HepG2 (cell line): ENCODE measurements around the gene ELOVL5. TPM values are rescaled to one million over a fixed set of nuclear protein-coding genes. Genes with fewer than 3 reads are reported as not detected.

Source experiments
- BCL3 ChIP-seq: sonication (generic); formaldehyde crosslinking; IDR thresholded peaks from 2 replicates; pipeline ENCODE4 v1.5.1; 2020; ENCODE audit warnings: mild to moderate bottlenecking, missing genetic modification reagents, moderate library complexity
- BCLAF1 ChIP-seq: fragments of 450-650 bp; IDR thresholded peaks from 2 replicates; pipeline ENCODE4 v1.6.1; 2017; ENCODE audit warnings: mild to moderate bottlenecking
- CTCF ChIP-seq: sonication (generic); formaldehyde crosslinking; IDR thresholded peaks from 2 replicates; pipeline ENCODE4 v1.5.0; 2020; ENCODE audit warnings: mild to moderate bottlenecking, missing genetic modification reagents, moderate library complexity
- DPF2 ChIP-seq: sonication (generic); formaldehyde crosslinking; IDR thresholded peaks from 2 replicates; pipeline ENCODE4 v1.4.0; 2020; ENCODE audit warnings: mild to moderate bottlenecking, low read depth, missing genetic modification reagents, borderline replicate concordance
- HMGXB3 ChIP-seq: sonication (generic); formaldehyde crosslinking; IDR thresholded peaks from 2 replicates; pipeline ENCODE4 v1.4.0; 2020; ENCODE audit warnings: missing genetic modification reagents, borderline replicate concordance
- MIXL1 ChIP-seq: IDR thresholded peaks from 2 replicates; pipeline ENCODE4 v1.6.1; 2016
- MXI1 ChIP-seq: IDR thresholded peaks from 3 replicates; pipeline ENCODE4 v1.6.1; 2012; ENCODE audit warnings: low read depth, low read length, inconsistent platforms, borderline replicate concordance
- SMARCE1 ChIP-seq: fragments of 450-650 bp; IDR thresholded peaks from 2 replicates; pipeline ENCODE4 v1.6.1; 2017; ENCODE audit warnings: borderline replicate concordance
- TARDBP ChIP-seq: sonication (generic); formaldehyde crosslinking; IDR thresholded peaks from 2 replicates; pipeline ENCODE4 v1.8.0; 2022; ENCODE audit warnings: mild to moderate bottlenecking, missing genetic modification reagents
- TBX2 ChIP-seq: sonication (generic); formaldehyde crosslinking; IDR thresholded peaks from 2 replicates; pipeline ENCODE4 v1.5.0; 2020; ENCODE audit warnings: missing genetic modification reagents, mild to moderate bottlenecking, borderline replicate concordance
- TFDP1 ChIP-seq: IDR thresholded peaks from 2 replicates; pipeline ENCODE4 v1.6.1; 2016; ENCODE audit warnings: missing compliant biosample characterization, missing genetic modification reagents, borderline replicate concordance
- ZNF276 ChIP-seq: sonication (generic); formaldehyde crosslinking; IDR thresholded peaks from 2 replicates; pipeline ENCODE4 v1.4.0; 2020; ENCODE audit warnings: mild to moderate bottlenecking, low read depth, missing genetic modification reagents
- ZNF563 ChIP-seq: sonication (generic); formaldehyde crosslinking; IDR thresholded peaks from 2 replicates; pipeline ENCODE4 v1.8.0; 2022; ENCODE audit warnings: mild to moderate bottlenecking, moderate library complexity, missing genetic modification reagents
- ZNF577 ChIP-seq: sonication (generic); formaldehyde crosslinking; IDR thresholded peaks from 2 replicates; pipeline ENCODE4 v1.4.0; 2020; ENCODE audit warnings: mild to moderate bottlenecking, low read depth, missing genetic modification reagents, borderline replicate concordance
- ZSCAN25 ChIP-seq: sonication (generic); formaldehyde crosslinking; IDR thresholded peaks from 2 replicates; pipeline ENCODE4 v1.8.0; 2022; ENCODE audit warnings: mild to moderate bottlenecking, missing genetic modification reagents
- polyA plus RNA-seq, 8 experiments: library from polyadenylated mRNA; depleted of rRNA in 3 of 8; stranded (reverse) in 7 of 8; unstranded in 1 of 8; fragments of >200 nt; fragmentation: Illumina TruSeq in 4 of 8; extraction: Trizol in 4 of 8; gene quantifications; 2 replicates each; pipeline versions ENCODE4 v1.2.1 to v1.2.3, GENCODE V29; 2011 to 2016; ENCODE audit warnings: low read depth in 4 of 8, missing spikeins in 1 of 8, mixed read lengths in 1 of 8; ENCODE audit not compliant: insufficient read depth in 1 of 8
- total RNA-seq, 5 experiments: library from RNA; depleted of rRNA; stranded (reverse); fragments of >200 nt; fragmentation: Illumina TruSeq; extraction: Trizol; gene quantifications; 2 replicates each; pipeline ENCODE4 v1.2.3, GENCODE V29; 2016; ENCODE audit warnings: low read depth in 1 of 5

ELOVL5 gene
- total and polyA plus RNA-seq, 2 of the 13 experiments (the other 11 are each of a cell fraction or from before 2014, with no cell fraction given), result 50.1 to 72.4 TPM

- TF ChIP-seq DPF2 (CRISPR knock-in tag) (no peak; the same call in 1 of the 2 replicates), CTCF (CRISPR knock-in tag) (0 out of 2 replicates have a peak, but pooled peaks have one; percentile 12), BCLAF1 (no peak), TFDP1 (CRISPR knock-in tag) (no peak), ZNF577 (no peak), TARDBP (0 out of 2 replicates have a peak, but pooled peaks have one; percentile 49), HMGXB3 (CRISPR knock-in tag) (no peak), ZNF563 (CRISPR knock-in tag) (no peak), BCL3 (no peak), TBX2 (CRISPR knock-in tag) (peak; percentile 81; the same call in 1 of the 2 replicates), MIXL1 (CRISPR knock-in tag) (peak; percentile 100), ZNF276 (no peak), MXI1 (no peak), SMARCE1 (no peak), ZSCAN25 (peak; percentile 68; the same call in 1 of the 2 replicates)
Observed at GRCh38 chr6:53306819-53307347, 41.9 kb downstream of the ELOVL5 start (continued).
